ENCODE measurements around the gene DCAF12.

DNA sequence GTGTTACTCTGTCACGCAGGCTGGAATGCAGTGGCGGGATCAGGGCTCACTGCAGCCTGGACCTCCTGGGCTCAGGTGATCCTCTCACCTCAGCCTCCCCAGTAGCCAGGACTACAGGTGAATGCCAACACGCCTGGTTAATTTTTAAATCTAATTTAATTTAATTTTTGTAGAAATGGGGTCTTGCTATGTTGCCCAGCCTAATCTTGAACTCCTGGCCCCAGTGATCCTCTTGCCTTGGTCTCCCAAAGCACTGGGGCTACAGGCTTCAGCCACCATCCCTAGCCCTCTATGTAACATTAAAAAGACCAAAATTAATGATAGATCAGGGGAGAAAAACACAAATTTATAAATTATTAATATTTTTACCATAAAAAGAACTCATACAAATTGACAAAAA lies 66.5 kb downstream of the DCAF12 start:
- TF ChIP-seq CTCF (optimal IDR thresholded peaks at IDR 0.05 in 1 of 3, IDR thresholded peaks at IDR 0.05 in 1 of 3, conservative IDR thresholded peaks at IDR 0.05 in 1 of 3; ENCODE audit: extremely low read depth in 1 of 3, insufficient read depth in 2 of 3, low read length in 3 of 3) (no peak), EZH2 (IDR thresholded peaks at IDR 0.05; ENCODE audit: low read length) (no peak)

Measured in keratinocyte (primary cell).